ENCODE results near the gene PPP3R1. TPM values are rescaled to one million over a fixed set of nuclear protein-coding genes. Genes with fewer than 3 reads are reported as not detected.

The PPP3R1 gene
- total RNA-seq, 1 experiment from 2014 or later, result 74.2 TPM

DNA sequence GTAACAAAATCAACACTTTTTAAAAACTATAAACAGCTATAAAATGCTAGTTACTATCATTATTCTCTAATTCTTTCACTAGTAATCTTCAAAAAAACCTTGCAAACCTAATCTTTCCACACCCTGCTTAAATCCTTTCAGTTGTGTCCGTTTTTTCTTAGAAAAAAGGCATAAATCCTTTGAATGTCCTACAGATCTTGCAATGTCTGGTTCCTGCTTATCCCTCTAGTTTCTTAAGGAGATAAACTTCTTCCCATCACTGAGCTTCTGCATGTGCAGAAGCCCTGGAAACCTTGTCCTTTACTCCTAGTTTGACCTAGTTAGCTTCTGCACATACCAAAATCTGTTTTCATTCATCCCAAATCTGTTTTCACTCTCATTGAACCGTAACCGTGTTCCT lies 95.9 kb downstream of the PPP3R1 start:
- H4K5ac ChIP-seq (ENCODE audit: insufficient read length, low read depth, low read length), result peak overlapping the region; percentile 39
- no peaks in the 10 kb centered on the region for H3K27me3 Mint-ChIP-seq (ENCODE audit: low read depth)
- peak overlapping the region; percentile 100; a peak in 4 of 7 replicates for H3K27ac Mint-ChIP-seq
- no peak overlapping the region for H4K8ac ChIP-seq (replicated peaks; ENCODE audit: insufficient read length, low read depth, low read length)
- no peak overlapping the region for H2BK15ac ChIP-seq (ENCODE audit: low read depth, low read length)
- H3K27me3 ChIP-seq (ENCODE audit: insufficient read depth, low read length), result no peaks in the 10 kb centered on the region
- H3K9me3 Mint-ChIP-seq, result peaks cover 0 to 2% of the 10 kb centered on the region in 2 experiments; a peak in 2 of 5 replicates
- no peak overlapping the region for H3K27ac ChIP-seq (ENCODE audit: insufficient read length, low read depth, low read length)
- no peaks in the 10 kb centered on the region for H3K79me1 ChIP-seq (ENCODE audit: insufficient read depth, low read depth, low read length, poor library complexity, severe bottlenecking)
- no peaks in the 10 kb centered on the region for H4K20me1 ChIP-seq (ENCODE audit: control insufficient read depth, insufficient read depth, insufficient read length)
- H3K36me3 Mint-ChIP-seq (ENCODE audit: insufficient read depth in 1 of 3, low read depth in 3 of 3), result peaks cover 15 to 25% (median 20%) of the 10 kb centered on the region in 3 experiments; a peak in 6 of 7 replicates
- no peak overlapping the region for H2BK20ac ChIP-seq (ENCODE audit: low read depth, low read length, poor library complexity, severe bottlenecking)
- TF ChIP-seq, protein P1, sequence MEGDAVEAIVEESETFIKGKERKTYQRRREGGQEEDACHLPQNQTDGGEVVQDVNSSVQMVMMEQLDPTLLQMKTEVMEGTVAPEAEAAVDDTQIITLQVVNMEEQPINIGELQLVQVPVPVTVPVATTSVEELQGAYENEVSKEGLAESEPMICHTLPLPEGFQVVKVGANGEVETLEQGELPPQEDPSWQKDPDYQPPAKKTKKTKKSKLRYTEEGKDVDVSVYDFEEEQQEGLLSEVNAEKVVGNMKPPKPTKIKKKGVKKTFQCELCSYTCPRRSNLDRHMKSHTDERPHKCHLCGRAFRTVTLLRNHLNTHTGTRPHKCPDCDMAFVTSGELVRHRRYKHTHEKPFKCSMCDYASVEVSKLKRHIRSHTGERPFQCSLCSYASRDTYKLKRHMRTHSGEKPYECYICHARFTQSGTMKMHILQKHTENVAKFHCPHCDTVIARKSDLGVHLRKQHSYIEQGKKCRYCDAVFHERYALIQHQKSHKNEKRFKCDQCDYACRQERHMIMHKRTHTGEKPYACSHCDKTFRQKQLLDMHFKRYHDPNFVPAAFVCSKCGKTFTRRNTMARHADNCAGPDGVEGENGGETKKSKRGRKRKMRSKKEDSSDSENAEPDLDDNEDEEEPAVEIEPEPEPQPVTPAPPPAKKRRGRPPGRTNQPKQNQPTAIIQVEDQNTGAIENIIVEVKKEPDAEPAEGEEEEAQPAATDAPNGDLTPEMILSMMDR (conservative IDR thresholded peaks at IDR 0.05), result no peak
- H2AFZ ChIP-seq (ENCODE audit: low read length), result no peak overlapping the region
- H2BK5ac ChIP-seq (ENCODE audit: insufficient read length, low read length), result no peak overlapping the region
- H3T11ph ChIP-seq (ENCODE audit: low read length), result no peak overlapping the region
- no peak overlapping the region for H2BK120ac ChIP-seq (ENCODE audit: low read depth, low read length, poor library complexity, severe bottlenecking)
- peak overlapping the region; percentile 77 for H3K4me2 ChIP-seq (ENCODE audit: insufficient read depth, insufficient read length, low read length)
- H3K4me3 Mint-ChIP-seq, result peak overlapping the region; percentile 96 to 98
- no peak overlapping the region for H3K23ac ChIP-seq (ENCODE audit: insufficient read length, low read depth, low read length)
- no peak overlapping the region for H4K91ac ChIP-seq (ENCODE audit: insufficient read length, low read depth, low read length)
- no peak overlapping the region; the same call in 1 of the 2 replicates for H3K14ac ChIP-seq (ENCODE audit: insufficient read depth, low read length)
- H3K56ac ChIP-seq (ENCODE audit: insufficient read length, low read depth, low read length), result no peak overlapping the region
- no peak overlapping the region for H3K18ac ChIP-seq (ENCODE audit: insufficient read length, low read depth, low read length)
- H2BK12ac ChIP-seq (ENCODE audit: insufficient read length, low read depth, low read length), result no peak overlapping the region
- peaks cover 10% of the 10 kb centered on the region; the same call in 1 of the 2 replicates for H3K79me2 ChIP-seq (ENCODE audit: insufficient read depth, low read length)
- H3K4me1 ChIP-seq (ENCODE audit: insufficient read depth, low read length), result no peaks in the 10 kb centered on the region
- no CpG with 5 or more reads among the region's 3 CpGs for WGBS (ENCODE audit: extremely low coverage, insufficient read length, low lambda C conversion rate)
- H3K4ac ChIP-seq (ENCODE audit: low read depth, low read length), result no peak overlapping the region
- H3K4me1 Mint-ChIP-seq, result peaks cover 12% of the 10 kb centered on the region in 2 experiments
- H3K9ac ChIP-seq (ENCODE audit: extremely low read depth, insufficient read length, low read length), result peak overlapping the region; percentile 88
- H2AK5ac ChIP-seq (ENCODE audit: insufficient read length, low read length), result no peak overlapping the region
- no peak for DNase-seq
- H3K23me2 ChIP-seq (ENCODE audit: insufficient read length, low read depth, low read length, poor library complexity, severe bottlenecking), result no peaks in the 10 kb centered on the region
- H3K9me3 ChIP-seq (ENCODE audit: control insufficient read depth, low read depth, low read length), result no peaks in the 10 kb centered on the region

Measured in H9 (cell line).